Measurements from ENCODE around the gene SAA4. TPM values are rescaled to one million over a fixed set of nuclear protein-coding genes. Genes with fewer than 3 reads are reported as not detected.

Gene SAA4
- total and polyA plus RNA-seq, 2 of the 8 experiments (the other 6 are each of a cell fraction or from before 2014, with no cell fraction given), result not detected

DNA sequence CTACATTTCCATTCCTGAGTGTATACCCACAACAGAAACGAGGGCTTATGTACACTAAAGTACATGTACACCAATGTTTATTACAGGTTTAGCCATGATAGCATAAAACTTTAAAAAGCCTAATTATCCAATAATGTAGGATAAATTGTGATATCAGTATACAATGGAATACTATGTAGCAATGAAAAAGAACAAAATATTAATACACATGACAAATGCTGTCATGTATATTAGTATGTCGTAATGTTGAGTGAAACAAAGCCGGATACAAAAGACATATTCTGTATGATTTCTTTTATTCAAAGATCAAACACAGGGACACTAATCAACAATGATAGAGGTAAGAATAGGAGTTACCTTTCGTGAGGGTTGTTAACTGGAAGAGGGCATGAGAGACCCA lies 2.7 kb downstream of the SAA4 start (continued):
- TF ChIP-seq ATF2 (IDR thresholded peaks at IDR 0.05; ENCODE audit: low read length), result no peak
